ENCODE results near the gene PRODH2.
A peak's percentile ranks its signal among the peaks of the same experiment; 100 is the strongest.
"Not testable (repeated sequence)": the region's sequence is repeated elsewhere in the genome, so short reads cannot be mapped to it uniquely, and the experiment has no call there.

PRODH2 gene

GRCh38 chr19:35844482-35845214 is 32.0 kb upstream of the PRODH2 start:
- no peak for TF ChIP-seq CTCF (IDR thresholded peaks at IDR 0.05; ENCODE audit: low read depth, low read length)
- H3K27ac ChIP-seq = no peak overlapping the region
- no peak overlapping the region for H3K4me3 ChIP-seq (ENCODE audit: low read depth, low read length)
- no peaks in the 10 kb centered on the region for H3K9me3 ChIP-seq (ENCODE audit: severe bottlenecking)
- H3K36me3 ChIP-seq = peaks cover 4% of the 10 kb centered on the region
- no peak for DNase-seq
- no peaks in the 10 kb centered on the region for H3K27me3 ChIP-seq (ENCODE audit: insufficient read depth, low read depth, severe bottlenecking)

- no peak overlapping the region for H3K4me3 ChIP-seq (ENCODE audit: low read depth, low read length)
- no peak overlapping the region for H3K27ac ChIP-seq
- H3K27me3 ChIP-seq (ENCODE audit: insufficient read depth, low read depth, severe bottlenecking) = no peaks in the 10 kb centered on the region
- no peak for TF ChIP-seq CTCF (IDR thresholded peaks at IDR 0.05; ENCODE audit: low read depth, low read length)
- DNase-seq = no peak
- peaks cover 4% of the 10 kb centered on the region for H3K36me3 ChIP-seq
- no peaks in the 10 kb centered on the region for H3K9me3 ChIP-seq (ENCODE audit: severe bottlenecking)
These were observed 31.2 kb upstream of the PRODH2 start for GRCh38 chr19:35843676-35844481.

GRCh38 chr19:35842666-35843272 is 30.1 kb upstream of the PRODH2 start:
- Histone ChIP-seq H3K27me3 (ENCODE audit: insufficient read depth, low read depth, severe bottlenecking) (no peaks in the 10 kb centered on the region), H3K4me3 (ENCODE audit: low read depth, low read length) (no peak overlapping the region), H3K9me3 (ENCODE audit: severe bottlenecking) (no peaks in the 10 kb centered on the region), H3K27ac (no peak overlapping the region), H3K36me3 (peaks cover 4% of the 10 kb centered on the region)
- TF ChIP-seq CTCF (IDR thresholded peaks at IDR 0.05; ENCODE audit: low read depth, low read length) = no peak
- DNase-seq = no peak

- Histone ChIP-seq H3K36me3 (peaks cover 4% of the 10 kb centered on the region), H3K4me3 (ENCODE audit: low read depth, low read length) (no peak overlapping the region), H3K27ac (no peak overlapping the region), H3K27me3 (ENCODE audit: insufficient read depth, low read depth, severe bottlenecking) (no peaks in the 10 kb centered on the region), H3K9me3 (ENCODE audit: severe bottlenecking) (no peaks in the 10 kb centered on the region)
- TF ChIP-seq CTCF (IDR thresholded peaks at IDR 0.05; ENCODE audit: low read depth, low read length) = no peak
- no peak for DNase-seq
These were observed 29.4 kb upstream of the PRODH2 start for GRCh38 chr19:35841961-35842595.

GRCh38 chr19:35836096-35836495 is 23.5 kb upstream of the PRODH2 start:
- H3K27me3 ChIP-seq (ENCODE audit: insufficient read depth, low read depth, severe bottlenecking); H3K4me3 ChIP-seq (ENCODE audit: low read depth, low read length); H3K36me3 ChIP-seq; H3K9me3 ChIP-seq (ENCODE audit: severe bottlenecking); DNase-seq: not testable (repeated sequence)
- H3K27ac ChIP-seq = peak overlapping the region; percentile 57

GRCh38 chr19:35833972-35834371 is 21.3 kb upstream of the PRODH2 start:
- Histone ChIP-seq H3K9me3 (ENCODE audit: severe bottlenecking) (no peaks in the 10 kb centered on the region), H3K36me3 (peaks cover 7% of the 10 kb centered on the region; the same call in 1 of the 2 replicates), H3K4me3 (ENCODE audit: low read depth, low read length) (no peak overlapping the region), H3K27ac (no peak overlapping the region), H3K27me3 (ENCODE audit: insufficient read depth, low read depth, severe bottlenecking) (no peaks in the 10 kb centered on the region)
- TF ChIP-seq CTCF (IDR thresholded peaks at IDR 0.05; ENCODE audit: low read depth, low read length) = no peak
- no peak for DNase-seq

All from WERI-Rb-1 (cell line).